DMS 273 (cell line): Measurements from ENCODE around the gene GTF2F2.
A peak's percentile ranks its signal among the peaks of the same experiment; 100 is the strongest.
"Not testable (repeated sequence)": the region's sequence is repeated elsewhere in the genome, so short reads cannot be mapped to it uniquely, and the experiment has no call there.

Experiments
- DNase-seq: peaks from one replicate; lab custom pipeline; 2025; ENCODE audit not compliant: unreplicated experiment; lab: John Stamatoyannopoulos, UW

Gene GTF2F2

DNA sequence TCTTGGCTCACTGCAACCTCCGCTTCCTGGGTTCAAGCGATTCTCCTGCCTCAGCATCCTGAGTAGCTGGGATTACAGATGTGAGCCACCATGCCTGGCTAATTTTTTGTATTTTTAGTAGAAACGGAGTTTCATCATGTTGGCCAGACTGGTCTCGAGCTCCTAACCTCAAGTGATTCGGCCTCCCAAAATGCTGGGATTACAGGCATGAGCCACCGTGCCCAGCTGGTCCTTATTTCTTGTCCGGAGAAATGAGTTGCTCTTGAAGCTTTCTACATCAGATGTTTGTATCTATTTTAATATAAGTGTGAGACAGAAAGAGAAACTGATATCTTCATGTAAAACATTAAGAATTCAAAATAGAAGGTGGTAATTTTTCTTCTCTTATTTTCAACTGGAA, 124.4 kb downstream of the GTF2F2 start:
- DNase-seq, result not testable (repeated sequence)

DNA sequence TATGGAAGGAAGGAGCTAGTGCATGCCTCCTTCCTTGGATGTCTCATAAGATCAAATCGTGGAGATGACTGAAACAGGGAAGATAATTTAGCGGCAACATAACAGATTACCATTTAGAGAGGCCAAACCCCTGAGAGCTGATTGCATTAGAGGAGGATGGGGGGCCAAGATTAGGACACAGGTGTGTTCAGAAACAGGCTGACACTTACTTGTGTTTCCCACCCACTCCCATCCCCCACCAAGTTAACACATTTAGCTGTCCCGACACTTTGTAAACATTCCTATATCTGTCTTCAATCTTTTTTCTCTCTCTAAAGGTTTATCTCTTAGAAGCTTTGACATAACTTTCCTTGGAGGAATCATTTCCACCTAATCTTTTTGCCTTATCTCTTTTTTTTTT, 129.4 kb downstream of the GTF2F2 start:
- no peak for DNase-seq

DNA sequence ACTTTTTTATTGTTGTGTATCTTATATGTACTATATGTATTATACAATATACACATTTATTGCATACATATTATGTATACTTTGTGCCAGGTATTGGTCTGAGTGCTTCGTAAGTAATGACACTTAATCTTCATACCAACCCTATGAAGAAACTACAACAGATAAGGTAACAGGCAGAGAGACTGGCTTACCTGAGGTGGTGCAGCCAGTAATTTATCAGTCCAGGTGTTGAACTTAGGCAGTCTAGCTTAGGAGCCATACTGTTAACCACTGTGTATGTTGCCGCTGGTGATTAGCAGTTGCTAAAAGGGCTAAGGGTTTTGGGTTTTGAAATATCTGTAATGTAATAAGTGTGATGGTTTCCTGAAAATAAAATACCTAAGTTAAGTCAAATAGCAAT, 134.1 kb downstream of the GTF2F2 start:
- DNase-seq, result no peak

DNA sequence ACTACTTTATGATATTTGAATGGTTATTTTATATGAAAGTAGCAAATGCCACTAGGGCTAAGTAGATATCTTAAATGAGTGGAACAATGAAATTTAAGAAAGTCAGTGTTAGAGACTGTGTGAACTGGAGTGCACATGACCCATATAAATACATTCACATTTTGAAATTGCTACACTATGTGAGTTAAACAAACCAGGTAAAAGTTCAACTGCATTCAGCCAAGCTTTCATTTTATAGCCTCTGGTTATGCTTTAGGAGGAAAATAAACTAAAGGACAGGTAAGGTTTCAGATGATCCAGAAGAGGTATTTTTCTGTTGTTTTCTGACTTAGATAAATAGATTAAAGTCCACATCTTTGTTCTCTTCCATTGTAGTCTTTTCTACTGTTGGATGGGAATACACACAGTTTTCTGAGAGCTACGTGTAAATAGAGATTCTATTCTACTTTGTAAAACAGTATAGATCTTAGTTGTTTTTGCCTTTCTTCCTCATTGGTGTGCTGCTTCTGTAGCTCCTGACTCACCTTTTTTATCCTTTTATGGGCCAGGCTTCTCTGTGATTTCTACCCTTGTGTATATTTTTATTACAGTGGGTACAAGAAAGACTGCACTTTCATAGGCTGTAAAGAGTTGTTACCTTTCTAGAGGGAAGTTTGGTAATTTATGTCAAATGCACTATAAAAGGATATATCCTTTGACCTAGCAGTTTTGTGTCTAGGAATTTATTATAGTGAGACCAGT, 135.1 kb downstream of the GTF2F2 start:
- DNase-seq, result no peak

DNA sequence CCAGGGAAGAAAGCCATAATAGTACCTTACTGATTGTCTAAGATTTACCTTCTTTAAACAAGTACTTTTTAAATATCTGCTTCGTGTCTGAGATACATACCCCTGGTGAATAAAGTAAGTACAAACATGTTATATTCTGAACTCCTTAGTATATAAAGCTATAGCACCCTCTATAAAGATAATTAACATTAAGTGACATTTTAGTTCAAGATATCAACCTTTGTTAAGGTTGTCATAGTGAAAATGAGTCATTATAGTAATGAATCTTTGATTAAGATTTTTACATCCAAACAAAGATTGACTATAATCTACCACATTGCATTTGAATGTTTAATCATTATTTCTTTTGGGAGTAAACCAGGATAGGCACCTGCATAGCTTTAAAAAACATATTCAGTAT, 135.9 kb downstream of the GTF2F2 start:
- DNase-seq, result no peak

DNA sequence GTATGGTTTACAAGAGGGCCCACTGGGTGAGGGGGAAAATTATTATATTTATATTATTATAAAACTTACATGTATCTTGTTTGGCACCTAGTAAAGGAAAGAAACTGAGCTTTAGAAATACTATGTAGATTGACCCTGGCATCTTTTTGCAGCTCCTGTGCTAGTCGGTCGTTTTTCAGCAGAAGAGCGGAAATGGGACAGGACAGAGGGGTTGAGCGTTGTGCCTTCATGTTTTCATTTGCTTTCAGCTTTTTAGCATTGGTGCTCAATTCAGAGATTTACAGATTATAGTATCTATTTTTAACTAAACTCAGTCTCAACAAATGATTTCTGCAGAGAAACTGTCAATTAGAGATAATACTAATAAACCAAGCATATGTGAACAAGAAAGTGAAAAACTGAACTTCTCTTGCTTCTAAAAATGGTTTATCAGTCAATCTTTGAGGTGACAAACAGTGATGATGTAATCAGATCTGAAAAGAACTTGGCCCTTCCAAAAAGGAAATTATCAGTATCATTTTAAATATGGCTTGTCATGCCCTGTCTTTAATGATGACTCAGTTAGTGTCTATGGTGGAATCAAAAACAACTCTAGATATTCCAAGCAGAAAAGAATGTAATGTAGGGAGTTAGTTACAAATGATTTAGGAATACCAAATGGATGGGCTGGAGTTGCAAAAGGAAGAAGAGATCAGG, 137.5 kb downstream of the GTF2F2 start:
- DNase-seq, result no peak

DNA sequence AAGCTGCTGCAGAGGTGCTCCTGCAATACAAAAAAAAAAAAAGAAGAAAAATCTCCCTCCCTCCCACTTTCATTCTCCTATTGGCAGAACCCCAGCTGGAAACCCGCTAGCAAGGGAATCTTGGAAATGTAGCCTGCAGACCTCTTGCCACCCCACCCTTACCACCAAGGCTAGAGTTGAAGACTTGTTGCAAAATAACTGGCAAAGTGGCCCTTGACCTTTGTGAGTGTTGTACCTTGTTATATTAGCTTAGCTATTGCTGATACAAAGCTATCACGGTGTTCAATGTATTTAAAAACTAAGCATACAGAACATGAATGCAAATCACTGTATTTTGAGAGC, 138.0 kb downstream of the GTF2F2 start:
- DNase-seq, result no peak

DNA sequence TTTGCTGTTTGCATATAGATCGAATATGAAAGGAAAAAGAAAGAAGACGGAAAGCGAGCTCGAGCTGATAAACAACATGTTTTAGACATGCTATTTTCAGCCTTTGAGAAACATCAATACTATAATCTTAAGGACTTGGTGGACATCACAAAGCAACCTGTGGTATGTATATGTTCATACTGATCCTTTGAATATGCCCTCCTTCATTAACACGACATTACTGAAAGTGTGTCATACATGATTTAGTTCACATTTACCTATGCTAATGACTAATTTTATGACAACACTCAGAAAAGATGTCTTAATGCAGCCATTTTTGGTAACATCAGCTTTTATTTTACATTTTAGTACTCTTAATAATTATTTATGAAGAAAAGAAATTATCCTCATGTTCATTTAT, 146.9 kb downstream of the GTF2F2 start:
- no peak for DNase-seq

DNA sequence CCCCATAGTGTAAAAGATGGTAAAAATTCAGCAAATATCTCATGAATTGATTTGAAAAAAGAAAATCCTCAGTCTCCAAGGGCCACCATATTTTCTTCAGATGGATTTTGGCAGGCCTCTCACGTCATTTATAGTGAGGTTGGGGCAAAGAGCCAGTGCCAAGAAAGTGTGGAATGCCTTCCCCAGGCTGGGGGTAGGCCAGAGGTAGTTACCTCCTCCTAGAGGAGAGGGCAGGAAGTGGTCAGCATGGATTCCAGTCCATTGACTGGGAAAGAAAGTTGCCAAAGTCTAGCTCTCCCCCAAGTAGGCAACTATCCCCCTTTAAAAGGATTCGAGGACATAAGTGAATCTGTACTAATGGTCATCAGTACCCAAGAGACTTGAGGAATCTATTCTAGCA, 148.9 kb downstream of the GTF2F2 start:
- no peak for DNase-seq

DNA sequence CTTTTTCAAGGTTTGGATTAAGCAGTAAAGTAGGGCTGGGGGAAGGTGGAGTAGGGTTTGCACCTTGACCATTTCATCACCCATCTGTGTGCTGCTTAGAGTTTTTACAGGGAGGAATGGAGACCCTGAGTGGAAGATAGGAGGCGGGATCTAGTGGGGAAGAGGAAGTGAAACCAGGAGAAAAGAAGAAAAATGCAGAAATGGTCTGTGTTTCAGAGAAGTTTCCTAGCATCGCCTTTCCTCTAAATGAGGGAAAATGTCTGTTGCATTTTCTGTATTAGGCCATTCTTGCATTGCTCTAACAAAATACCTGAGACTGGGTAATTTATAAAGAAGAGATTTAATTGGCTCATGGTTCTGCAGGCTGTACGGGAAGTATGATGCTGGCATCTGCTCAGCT, 156.6 kb downstream of the GTF2F2 start:
- DNase-seq, result no peak

DNA sequence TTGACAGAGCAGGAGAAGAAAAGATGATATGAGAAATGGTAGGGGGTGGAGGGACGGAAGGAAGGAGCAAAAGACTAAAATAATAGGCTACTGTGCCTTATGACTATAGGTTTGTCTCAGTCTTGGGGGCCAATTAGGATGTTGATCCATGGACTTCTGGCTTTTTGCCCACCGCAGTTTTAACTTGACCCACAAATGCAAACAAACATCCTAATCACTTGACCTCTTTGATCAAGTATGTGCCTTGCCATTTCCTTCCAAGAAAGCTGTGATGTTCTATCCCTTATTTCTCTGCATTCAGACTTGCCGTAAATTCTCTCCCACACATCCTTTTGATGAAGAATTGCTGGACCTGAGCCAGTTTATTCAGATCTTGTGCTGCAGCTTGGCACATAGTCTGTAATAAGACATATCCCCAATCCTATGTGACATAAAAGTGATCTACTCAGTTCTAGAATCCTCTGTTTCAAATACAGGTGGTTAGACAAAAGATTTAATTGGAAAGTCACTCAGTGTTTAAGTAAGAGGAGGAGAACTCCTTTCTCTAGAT, 157.9 kb downstream of the GTF2F2 start:
- peak; percentile 47 for DNase-seq

DNA sequence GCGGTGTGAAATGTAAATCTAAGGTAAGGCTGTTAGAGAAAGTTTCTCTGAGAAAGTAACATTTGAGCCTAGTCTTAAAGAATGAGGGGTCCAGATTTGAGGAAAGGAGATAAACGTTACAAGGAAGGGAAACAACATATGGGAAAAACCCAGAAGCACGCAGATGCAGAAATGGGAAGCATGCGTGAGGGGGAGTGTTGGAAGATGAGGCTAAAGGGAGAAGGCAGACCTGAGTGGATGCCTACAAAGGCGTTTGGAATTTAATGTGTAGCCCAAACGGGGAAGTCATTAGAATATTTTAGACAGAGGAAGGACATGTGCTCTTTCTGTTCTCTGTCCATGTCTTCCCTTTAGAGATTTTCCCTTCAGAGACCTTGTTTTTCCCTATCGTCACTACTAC, 159.7 kb downstream of the GTF2F2 start:
- DNase-seq, result peak; percentile 24

DNA sequence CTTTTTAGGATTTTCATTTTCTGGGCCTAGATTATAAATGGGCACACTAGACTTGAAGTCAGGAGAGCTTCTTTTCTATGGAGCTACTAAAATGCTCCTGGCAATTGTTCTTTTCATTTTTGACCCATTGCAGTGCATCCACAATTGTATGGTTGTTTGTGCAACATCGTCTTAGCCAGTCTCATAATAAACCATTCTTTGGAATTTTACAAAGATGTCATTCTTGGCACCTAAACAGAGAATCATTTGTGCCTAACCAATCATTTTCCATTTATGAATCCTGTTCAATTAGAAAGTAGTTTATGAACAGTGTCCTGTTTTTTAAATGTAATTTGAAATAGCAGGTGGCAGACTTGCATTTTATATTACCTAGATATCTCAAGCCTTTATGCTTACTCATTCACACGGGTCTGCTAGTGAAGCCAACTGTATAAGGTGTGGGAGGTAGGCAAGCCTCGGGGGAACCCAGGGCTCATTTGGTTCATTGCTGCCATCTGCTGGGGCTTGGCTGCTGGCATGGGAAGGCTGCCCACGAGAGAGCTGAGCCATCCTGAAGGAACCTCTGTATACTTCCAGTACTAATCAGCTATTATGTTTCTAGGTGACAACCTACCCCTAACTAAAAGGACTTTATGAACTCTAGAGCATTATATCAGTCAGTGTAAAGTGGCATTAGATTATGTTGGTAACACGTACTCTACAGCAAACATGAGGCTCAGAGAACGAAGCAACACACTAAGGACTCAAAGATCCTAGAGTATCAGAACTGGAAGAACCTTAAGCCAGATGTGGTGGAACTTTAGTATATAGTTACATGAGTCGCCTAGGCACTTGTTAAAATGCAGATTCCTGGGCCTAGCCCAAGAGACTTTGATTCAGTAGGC, 160.7 kb downstream of the GTF2F2 start:
- DNase-seq, result peak; percentile 89

DNA sequence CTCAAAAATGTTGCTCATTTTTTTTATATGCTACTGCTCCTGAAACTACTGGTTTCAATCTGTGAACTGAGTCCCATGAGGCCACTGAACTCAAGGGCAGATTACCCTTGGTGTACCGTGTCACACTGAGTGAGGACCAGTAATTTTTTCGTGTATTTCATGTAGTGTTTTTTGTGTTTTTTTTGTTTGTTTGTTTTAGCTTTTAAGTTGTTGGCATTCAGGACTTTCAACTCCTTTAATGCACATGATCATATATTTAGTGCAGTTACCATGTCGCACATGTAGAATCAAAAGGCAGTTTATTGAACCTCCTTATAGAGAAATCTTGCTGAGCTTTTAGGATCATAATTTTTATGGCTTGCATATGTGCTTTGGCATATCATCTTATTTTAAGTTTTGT, 162.7 kb downstream of the GTF2F2 start:
- DNase-seq, result no peak

DNA sequence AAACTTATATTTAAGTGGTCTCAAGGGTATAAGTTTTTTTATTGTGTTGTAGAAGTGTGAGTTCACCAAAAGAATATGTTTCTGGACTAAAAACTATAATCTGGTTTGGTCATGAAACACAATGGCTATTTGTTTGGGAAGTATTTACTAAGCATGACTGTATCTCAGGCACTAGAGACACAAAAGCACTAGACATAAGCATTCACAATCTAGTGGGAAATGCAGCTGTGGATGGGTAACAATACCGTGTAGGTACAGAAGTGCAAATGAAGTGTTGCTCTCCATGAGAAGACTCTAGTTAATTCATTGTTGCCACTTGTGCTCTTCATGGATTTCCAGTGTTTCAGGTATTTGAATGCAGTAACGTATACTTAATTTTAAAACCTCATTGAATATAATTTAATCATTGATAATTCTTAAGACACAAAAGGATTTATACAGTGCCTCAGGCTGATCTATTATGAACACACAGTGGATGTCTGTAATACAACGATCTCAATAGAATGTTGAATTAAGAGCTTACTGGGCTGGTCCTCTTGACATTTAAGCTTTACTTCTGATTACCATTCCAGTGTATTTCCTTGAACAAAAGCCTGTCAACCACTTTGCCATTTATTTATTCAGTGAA, 169.7 kb downstream of the GTF2F2 start:
- DNase-seq, result no peak

DNA sequence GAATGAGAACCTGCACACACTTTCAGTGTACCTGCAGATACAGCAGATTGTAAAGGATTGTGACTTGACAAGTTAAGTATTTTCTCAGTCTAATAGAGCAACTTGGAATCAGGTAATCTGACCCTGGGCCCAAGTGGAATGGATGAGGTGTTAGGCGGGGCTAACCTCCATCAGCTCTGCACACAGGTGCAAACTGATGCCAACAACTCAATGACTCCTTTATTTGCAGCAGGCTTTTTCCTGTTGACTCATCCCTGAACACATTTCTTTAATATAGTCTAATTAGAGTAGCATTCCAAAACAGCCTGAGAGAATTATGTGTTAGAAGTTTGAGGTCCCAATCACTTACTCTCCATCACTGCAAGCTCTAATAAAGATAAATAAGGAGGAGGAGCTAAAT, 171.9 kb downstream of the GTF2F2 start:
- DNase-seq, result no peak

DNA sequence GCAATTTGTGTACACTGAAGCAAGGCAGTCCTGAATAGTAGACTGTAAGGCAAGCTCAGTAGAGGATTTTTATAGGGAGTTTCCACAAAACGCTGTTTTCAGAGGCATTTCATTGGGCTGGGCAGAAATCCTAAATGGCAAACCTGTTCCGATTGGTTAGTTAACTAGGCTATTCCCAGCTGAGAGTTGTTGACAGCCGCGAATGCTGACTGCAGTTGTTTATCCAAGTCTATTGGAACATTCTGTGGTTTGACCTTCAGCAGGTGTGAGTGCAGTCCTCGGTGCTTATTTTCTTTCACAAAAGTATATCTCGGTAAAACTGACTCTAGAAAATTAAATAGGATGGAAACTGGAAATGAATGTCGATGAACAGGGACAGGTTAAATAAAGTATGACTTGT, 175.2 kb downstream of the GTF2F2 start:
- no peak for DNase-seq

DNA sequence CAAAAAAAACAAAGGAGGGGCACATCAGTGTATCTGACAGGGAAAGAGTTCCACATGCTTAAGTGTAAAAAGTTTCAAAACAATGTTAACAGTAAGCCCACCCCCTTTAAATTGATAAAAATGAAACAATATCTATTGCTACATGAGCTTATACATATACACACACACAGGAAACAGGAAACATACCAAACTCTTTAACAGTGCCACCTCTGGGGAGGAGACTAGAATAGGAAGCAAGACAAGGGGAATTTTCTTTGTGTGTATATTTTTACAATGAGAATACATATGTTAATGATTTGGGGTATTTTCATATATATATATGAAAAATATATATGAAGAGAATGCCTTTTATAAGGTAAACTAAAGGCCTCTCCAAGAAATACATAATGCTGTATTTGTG, 175.9 kb downstream of the GTF2F2 start:
- DNase-seq, result no peak

DNA sequence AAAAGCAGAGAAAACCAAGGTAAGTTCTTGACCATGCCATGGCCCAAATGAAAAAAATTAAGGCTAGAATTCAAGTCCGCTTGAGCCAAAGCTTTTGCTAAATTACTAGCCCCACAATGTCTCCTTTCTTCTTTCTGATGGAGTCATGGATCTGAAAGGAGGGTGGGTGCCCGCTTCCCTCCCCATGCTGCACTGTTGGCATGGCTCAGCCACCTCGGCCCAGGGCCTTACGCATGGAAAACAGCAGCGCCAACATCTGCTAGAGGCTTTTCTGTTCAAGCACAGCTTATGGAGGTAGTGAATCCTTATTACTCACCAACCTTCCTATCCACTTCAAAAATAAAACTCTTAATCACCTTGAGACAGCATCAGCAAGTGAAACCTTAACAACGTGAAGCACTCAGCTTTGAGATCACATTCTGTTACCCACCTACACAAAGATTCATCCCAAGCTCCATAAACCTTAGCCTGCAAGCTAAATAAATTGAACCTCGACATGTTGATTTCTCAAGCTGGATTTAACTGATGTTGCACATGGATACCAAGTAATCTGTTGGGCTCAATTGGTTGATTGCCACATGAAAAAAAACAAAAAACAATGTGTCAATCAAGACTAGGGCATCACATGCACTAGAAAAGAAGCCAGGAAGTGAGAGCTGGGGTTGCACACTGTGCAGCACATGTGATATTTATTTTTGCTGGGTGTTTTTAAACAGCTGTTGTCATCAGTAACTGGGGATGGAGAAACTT, 177.3 kb downstream of the GTF2F2 start:
- DNase-seq, result no peak

DNA sequence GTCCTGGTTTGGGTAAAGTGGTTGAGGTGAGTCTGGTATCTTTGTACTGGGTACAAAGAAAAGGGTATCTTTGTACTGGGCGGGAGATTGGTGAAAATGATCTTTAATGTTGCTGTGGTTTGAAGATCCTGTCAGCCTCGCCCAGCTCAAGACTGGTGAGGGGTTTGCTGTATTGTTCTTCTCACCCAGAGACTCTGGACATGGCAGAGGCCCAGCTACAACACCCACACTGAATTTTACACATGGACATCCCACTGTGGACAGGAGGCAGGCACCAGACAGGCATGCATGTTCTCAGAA, 177.8 kb downstream of the GTF2F2 start:
- DNase-seq, result no peak

DNA sequence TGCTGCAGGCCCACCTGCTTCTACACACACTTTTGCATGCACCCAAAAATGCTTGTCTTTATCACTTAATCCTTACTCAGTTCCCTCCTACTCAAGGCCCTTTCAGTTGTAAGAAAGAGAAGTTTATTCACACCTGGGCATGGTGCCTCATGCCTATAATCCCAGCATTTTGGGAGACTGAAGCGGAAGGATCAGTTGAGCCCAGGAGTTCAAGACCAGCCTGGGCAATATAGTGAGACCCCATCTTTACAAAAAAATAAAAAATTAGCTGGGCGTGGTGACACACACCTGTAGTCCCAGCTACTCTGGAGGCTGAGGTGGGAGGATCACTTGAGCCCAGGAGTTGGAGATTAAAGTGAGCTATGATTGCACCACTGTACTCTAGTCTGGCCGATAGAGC, 178.2 kb downstream of the GTF2F2 start:
- not testable (repeated sequence) for DNase-seq
